GM21515 (cell line): ENCODE data around the gene PACRG.
"Not testable (repeated sequence)": the region's sequence is repeated elsewhere in the genome, so short reads cannot be mapped to it uniquely, and the experiment has no call there.

Experiments used
- ATAC-seq: cut with Tn5 transposase; IDR thresholded peaks from one replicate; pipeline ENCODE4 v1.9.1; 2021; ENCODE audit not compliant: unreplicated experiment

The PACRG gene

DNA sequence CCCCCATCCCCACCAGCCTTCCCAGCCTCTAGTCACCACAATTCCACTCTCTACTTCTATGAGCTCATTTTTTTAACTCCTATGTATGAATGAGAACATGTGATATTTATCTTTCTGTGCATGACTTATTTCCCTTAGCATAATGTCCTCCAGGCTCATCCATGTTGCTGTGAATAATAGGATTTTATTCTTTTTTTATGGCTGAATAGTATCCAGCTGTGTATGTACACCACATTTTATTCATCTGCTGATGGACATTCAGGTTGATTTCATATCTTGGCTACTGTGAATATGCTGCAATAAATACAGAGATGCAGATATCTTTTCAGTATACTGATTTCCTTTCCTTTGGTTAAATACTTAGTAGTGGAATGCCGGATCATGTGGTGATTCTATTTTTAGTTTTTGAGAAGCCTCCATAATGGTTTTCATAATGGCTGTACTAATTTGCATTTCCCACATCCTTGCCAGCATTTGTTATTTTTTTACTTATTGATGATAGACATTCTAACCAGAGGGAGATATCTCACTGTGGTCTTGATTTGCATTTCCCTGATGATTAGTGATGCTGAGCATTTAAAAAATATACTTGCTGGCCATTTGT, 194.9 kb downstream of the PACRG start:
- ATAC-seq: no peak

- no peak for ATAC-seq
These were observed 207.1 kb downstream of the PACRG start for GRCh38 chr6:162934844-162935243.

DNA sequence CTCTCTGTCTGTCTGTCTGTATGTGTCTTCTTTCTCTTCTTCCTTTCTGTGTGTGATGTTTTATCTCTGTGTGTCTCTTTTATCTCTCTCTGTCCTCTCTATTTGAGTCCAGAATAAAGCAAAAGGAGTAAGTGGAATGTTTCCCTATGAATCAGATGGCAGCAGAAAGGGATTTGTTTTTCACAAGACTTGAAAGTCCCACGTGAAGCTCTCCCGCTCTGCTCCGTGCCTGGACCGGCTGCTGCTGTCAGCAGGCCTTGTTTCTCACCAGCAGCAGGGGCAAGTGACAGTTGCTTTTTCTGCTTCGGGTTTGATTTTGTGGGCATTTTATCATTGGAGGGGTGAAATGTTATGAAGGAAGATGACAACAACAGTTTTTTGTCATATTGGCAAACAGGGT, 212.7 kb downstream of the PACRG start:
- ATAC-seq: no peak

DNA sequence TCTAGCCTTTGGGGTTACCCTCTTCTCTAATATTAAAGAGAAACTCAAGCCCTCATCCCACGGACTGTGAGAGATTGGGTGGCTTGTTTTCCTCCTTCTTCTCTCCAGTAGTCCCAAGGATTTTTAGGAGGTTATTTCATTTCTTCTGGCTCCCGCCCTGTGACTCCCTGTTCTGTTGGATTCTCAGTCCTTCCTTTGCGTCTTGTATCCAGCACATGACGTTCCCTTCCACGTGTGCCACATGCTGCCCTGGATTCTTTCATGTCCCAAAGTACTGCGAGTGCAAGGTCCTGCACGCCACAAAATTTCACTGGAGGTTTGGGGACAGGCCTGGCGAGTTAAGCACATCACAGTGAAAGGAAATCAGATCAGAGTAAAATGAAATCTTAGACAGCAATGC, 213.4 kb downstream of the PACRG start:
- no peak for ATAC-seq

- no peak for ATAC-seq
These were observed 215.1 kb downstream of the PACRG start for GRCh38 chr6:162942866-162943265.

DNA sequence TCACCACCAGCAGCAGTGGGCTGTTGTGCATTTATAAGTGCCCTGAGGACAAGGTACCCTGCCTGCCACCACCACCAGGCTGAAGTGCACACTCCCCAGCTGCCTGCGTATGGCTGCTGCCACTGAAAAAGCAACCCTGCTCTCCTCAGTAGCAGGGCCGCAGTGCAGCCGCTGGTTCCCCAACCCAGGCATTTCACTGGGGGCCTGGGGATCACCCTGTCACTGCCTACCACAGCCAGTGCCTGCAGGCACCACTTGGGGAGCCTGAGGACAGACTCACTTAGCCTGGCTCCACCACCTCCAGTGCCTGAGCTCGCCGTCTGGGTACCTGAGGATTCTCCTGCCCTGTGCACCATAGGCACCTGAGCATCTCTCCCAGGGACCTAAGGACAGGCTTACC, 215.6 kb downstream of the PACRG start:
- ATAC-seq: no peak

DNA sequence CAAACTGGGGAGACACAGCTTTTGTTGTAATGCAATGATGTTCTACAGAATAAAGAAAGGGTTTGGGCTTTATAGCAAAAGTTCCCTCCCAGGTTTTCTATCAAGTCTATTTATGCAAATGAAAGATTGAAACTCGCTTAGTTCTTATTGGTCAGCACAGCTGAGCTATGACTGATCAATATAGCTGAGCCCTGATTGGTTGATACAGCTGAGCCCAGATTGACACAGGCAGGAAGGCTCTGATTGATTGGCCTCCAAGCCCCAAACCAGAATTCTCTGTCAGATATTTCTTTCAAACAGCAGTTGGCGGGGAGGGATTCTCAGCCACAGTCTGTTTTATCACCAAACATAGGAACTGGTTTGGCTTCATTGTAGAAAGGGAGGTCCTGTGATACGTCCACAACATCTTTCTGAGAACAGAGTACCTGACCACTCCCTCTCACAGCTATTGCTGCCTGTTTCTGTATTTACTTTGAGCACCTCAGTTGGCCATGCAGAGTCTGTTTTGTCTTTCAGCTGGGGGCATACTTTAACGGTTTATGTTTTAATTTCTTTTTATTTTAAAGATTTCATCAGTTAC, 223.5 kb downstream of the PACRG start:
- no peak for ATAC-seq

DNA sequence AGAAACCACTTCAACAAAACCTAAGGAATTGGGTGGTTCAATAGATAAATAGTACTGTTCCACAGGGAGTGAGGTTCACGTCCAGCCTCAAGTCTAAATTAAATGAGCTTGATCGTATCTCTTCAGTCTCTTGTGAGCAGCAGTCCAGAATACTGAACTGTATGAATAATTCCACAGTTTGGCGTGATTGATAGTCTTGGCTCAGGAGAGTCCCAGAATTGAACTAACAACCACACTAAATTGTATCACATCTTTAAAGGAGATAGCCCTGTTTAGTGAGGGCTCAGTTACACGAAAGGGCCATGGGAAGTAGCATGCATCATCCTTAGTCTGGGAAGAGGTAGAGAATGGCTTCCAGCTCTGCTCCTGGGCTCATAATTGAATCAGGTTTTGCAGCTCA, 224.6 kb downstream of the PACRG start:
- no peak for ATAC-seq

- no peak for ATAC-seq
These were observed 229.3 kb downstream of the PACRG start for GRCh38 chr6:162957062-162957461.

- no peak for ATAC-seq
These were observed 233.1 kb downstream of the PACRG start for GRCh38 chr6:162960679-162961457.

DNA sequence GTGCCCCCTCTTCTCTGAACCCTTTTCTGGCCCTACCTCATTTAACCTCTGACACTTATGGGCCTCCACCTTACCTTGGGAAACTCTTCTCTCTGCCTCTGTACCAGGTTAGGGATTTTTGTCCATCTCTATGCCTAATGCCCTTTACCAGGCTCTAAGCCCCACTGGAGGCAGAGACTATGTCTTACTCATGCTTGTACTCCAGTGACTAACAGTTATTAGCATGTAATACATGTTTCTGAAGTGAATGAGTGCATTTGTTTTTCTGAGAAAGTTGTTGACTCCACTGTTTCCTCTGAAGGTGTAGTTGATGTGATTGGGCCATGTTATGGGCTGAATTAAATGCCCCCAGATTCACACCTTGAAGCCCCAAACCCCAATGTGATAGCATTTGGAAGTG, 234.3 kb downstream of the PACRG start:
- no peak for ATAC-seq

GRCh38 chr6:162963861-162964260, 236.1 kb downstream of the PACRG start:
- no peak for ATAC-seq

- no peak for ATAC-seq
These were observed 236.8 kb downstream of the PACRG start for GRCh38 chr6:162964488-162965140.

GRCh38 chr6:162965366-162965765, 237.6 kb downstream of the PACRG start:
- ATAC-seq: no peak

GRCh38 chr6:162970246-162970645, 242.5 kb downstream of the PACRG start:
- ATAC-seq: no peak

- no peak for ATAC-seq
These were observed 243.6 kb downstream of the PACRG start for GRCh38 chr6:162971356-162971755.

GRCh38 chr6:162973151-162973872, 245.5 kb downstream of the PACRG start:
- ATAC-seq: no peak

GRCh38 chr6:162973980-162974379, 246.2 kb downstream of the PACRG start:
- no peak for ATAC-seq

GRCh38 chr6:162974685-162975084, 246.9 kb downstream of the PACRG start:
- no peak for ATAC-seq

- no peak for ATAC-seq
These were observed 248.4 kb downstream of the PACRG start for GRCh38 chr6:162976141-162976540.

DNA sequence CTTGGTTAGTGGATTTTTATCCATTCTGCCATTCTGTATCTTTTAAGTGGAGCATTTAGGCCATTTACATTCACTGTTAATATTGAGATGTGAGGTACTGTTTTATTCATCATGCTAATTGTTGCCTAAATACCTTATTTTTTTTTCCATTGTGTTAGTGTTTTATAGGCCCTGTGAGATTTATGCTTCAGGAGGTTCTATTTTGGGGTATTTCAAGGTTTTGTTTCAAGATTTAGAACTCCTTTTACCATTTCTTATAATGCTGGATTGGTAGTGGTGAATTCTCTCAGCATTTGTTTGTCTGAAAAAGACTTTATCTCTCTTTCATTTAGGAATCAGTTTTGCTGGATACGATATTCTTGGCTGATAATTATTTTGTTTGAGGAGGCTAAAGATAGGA, 255.5 kb downstream of the PACRG start:
- ATAC-seq: not testable (repeated sequence)
